ENCODE data around the gene SEPTIN8. TPM values are rescaled to one million over a fixed set of nuclear protein-coding genes. Genes with fewer than 3 reads are reported as not detected.
A peak's percentile ranks its signal among the peaks of the same experiment; 100 is the strongest.

Gene SEPTIN8
- total RNA-seq, 1 experiment from 2014 or later = 38.2 TPM

GRCh38 chr5:132753135-132753987 lies 23.7 kb downstream of the SEPTIN8 start:
- no peak overlapping the region for H2AK5ac ChIP-seq (ENCODE audit: insufficient read length, low read length)
- H3K79me2 ChIP-seq (ENCODE audit: insufficient read depth, low read length) = no peaks in the 10 kb centered on the region
- H4K20me1 ChIP-seq (ENCODE audit: control insufficient read depth, insufficient read depth, insufficient read length) = no peaks in the 10 kb centered on the region
- peak; percentile 48 for DNase-seq
- no peak overlapping the region for H2BK15ac ChIP-seq (ENCODE audit: low read depth, low read length)
- no peak overlapping the region for H2BK120ac ChIP-seq (ENCODE audit: low read depth, low read length, poor library complexity, severe bottlenecking)
- no peak overlapping the region for H3T11ph ChIP-seq (ENCODE audit: low read length)
- no peak overlapping the region for H3K27ac ChIP-seq (ENCODE audit: insufficient read length, low read depth, low read length)
- H3K4me1 ChIP-seq (ENCODE audit: insufficient read depth, low read length) = no peaks in the 10 kb centered on the region
- H4K91ac ChIP-seq (ENCODE audit: insufficient read length, low read depth, low read length) = no peak overlapping the region
- no peak overlapping the region for H4K5ac ChIP-seq (ENCODE audit: insufficient read length, low read depth, low read length)
- no peak overlapping the region for H3K4me3 Mint-ChIP-seq
- H3K9me3 ChIP-seq (ENCODE audit: control insufficient read depth, low read depth, low read length) = no peaks in the 10 kb centered on the region
- no peaks in the 10 kb centered on the region for H3K79me1 ChIP-seq (ENCODE audit: insufficient read depth, low read depth, low read length, poor library complexity, severe bottlenecking)
- no peak overlapping the region for H3K14ac ChIP-seq (ENCODE audit: insufficient read depth, low read length)
- peaks cover 0 to 4% (median 0%) of the 10 kb centered on the region in 3 experiments; a peak in 2 of 7 replicates for H3K36me3 Mint-ChIP-seq (ENCODE audit: insufficient read depth in 1 of 3, low read depth in 3 of 3)
- H2BK20ac ChIP-seq (ENCODE audit: low read depth, low read length, poor library complexity, severe bottlenecking) = no peak overlapping the region
- H3K23me2 ChIP-seq (ENCODE audit: insufficient read length, low read depth, low read length, poor library complexity, severe bottlenecking) = no peaks in the 10 kb centered on the region
- no peak overlapping the region for H4K8ac ChIP-seq (replicated peaks; ENCODE audit: insufficient read length, low read depth, low read length)
- no peak overlapping the region for H3K4me2 ChIP-seq (ENCODE audit: insufficient read depth, insufficient read length, low read length)
- H3K27me3 Mint-ChIP-seq (ENCODE audit: low read depth) = peaks cover 34% of the 10 kb centered on the region
- H3K18ac ChIP-seq (ENCODE audit: insufficient read length, low read depth, low read length) = no peak overlapping the region
- H3K27ac Mint-ChIP-seq = no peak overlapping the region
- H3K4ac ChIP-seq (ENCODE audit: low read depth, low read length) = no peak overlapping the region
- no peak overlapping the region for H2BK12ac ChIP-seq (ENCODE audit: insufficient read length, low read depth, low read length)
- H3K9me3 Mint-ChIP-seq = peaks cover 0 to 3% of the 10 kb centered on the region in 2 experiments; a peak in 1 of 5 replicates
- no peak overlapping the region for H2BK5ac ChIP-seq (ENCODE audit: insufficient read length, low read length)
- H3K23ac ChIP-seq (ENCODE audit: insufficient read length, low read depth, low read length) = no peak overlapping the region
- H3K4me1 Mint-ChIP-seq = peaks cover 21 to 31% of the 10 kb centered on the region in 2 experiments
- no CpG with 5 or more reads among the region's 2 CpGs for WGBS (ENCODE audit: extremely low coverage, insufficient read length, low lambda C conversion rate)
- no peak overlapping the region for H3K9ac ChIP-seq (ENCODE audit: extremely low read depth, insufficient read length, low read length)
- peaks cover 3% of the 10 kb centered on the region; the same call in 1 of the 2 replicates for H3K27me3 ChIP-seq (ENCODE audit: insufficient read depth, low read length)
- H2AFZ ChIP-seq (ENCODE audit: low read length) = no peak overlapping the region
- H3K56ac ChIP-seq (ENCODE audit: insufficient read length, low read depth, low read length) = no peak overlapping the region
- TF ChIP-seq, protein P1, sequence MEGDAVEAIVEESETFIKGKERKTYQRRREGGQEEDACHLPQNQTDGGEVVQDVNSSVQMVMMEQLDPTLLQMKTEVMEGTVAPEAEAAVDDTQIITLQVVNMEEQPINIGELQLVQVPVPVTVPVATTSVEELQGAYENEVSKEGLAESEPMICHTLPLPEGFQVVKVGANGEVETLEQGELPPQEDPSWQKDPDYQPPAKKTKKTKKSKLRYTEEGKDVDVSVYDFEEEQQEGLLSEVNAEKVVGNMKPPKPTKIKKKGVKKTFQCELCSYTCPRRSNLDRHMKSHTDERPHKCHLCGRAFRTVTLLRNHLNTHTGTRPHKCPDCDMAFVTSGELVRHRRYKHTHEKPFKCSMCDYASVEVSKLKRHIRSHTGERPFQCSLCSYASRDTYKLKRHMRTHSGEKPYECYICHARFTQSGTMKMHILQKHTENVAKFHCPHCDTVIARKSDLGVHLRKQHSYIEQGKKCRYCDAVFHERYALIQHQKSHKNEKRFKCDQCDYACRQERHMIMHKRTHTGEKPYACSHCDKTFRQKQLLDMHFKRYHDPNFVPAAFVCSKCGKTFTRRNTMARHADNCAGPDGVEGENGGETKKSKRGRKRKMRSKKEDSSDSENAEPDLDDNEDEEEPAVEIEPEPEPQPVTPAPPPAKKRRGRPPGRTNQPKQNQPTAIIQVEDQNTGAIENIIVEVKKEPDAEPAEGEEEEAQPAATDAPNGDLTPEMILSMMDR (conservative IDR thresholded peaks at IDR 0.05) = peak; percentile 40; the same call in 2 of the 3 replicates

Data from H9 (cell line).